SK-N-SH treated with all-trans-retinoic acid at 6 μM for 48 hours (cell line): Measurements from ENCODE around the gene LRMDA.

ENCODE experiments used
- ATAC-seq: fragments of 200-7000 bp; cut with Tn5 transposase; 3 replicates; pipeline ENCODE4 v1.9.1; 2020; ENCODE audit warnings: mild to moderate bottlenecking, moderate library complexity
- ARNTL ChIP-seq: fragments of 450-650 bp; formaldehyde crosslinking; IDR thresholded peaks from 2 replicates; pipeline ENCODE4 v1.5.0; 2020; ENCODE audit warnings: low read depth, mild to moderate bottlenecking, moderate library complexity, borderline replicate concordance
- BACH2 ChIP-seq: fragments of 250-450 bp; sonication (Bioruptor Pico); IDR thresholded peaks from 2 replicates; pipeline ENCODE4 v1.9.0; 2021; ENCODE audit warnings: mild to moderate bottlenecking, borderline replicate concordance
- CSDC2 ChIP-seq: fragments of 250-450 bp; sonication (Bioruptor Pico); IDR thresholded peaks from 2 replicates; pipeline ENCODE4 v1.5.0; 2020; ENCODE audit warnings: mild to moderate bottlenecking, moderate library complexity
- ESRRG ChIP-seq: fragments of 250-450 bp; sonication (Bioruptor Pico); IDR thresholded peaks from 2 replicates; pipeline ENCODE4 v1.6.1; 2021; ENCODE audit warnings: mild to moderate bottlenecking
- GLIS3 ChIP-seq: fragments of 250-450 bp; sonication (Bioruptor Pico); IDR thresholded peaks from 2 replicates; pipeline ENCODE4 v1.5.0; 2020; ENCODE audit warnings: mild to moderate bottlenecking, moderate library complexity
- ISL1 ChIP-seq: fragments of 250-450 bp; sonication (Bioruptor Pico); IDR thresholded peaks from 2 replicates; pipeline ENCODE4 v2.1.2; 2022; ENCODE audit warnings: mild to moderate bottlenecking, moderate library complexity
- OSR1 ChIP-seq: fragments of 250-450 bp; sonication (Bioruptor Pico); IDR thresholded peaks from 2 replicates; pipeline ENCODE4 v1.8.0; 2022; ENCODE audit warnings: moderate library complexity, mild to moderate bottlenecking, inconsistent platforms
- PPARA ChIP-seq: fragments of 250-450 bp; sonication (Bioruptor Pico); IDR thresholded peaks from 2 replicates; pipeline ENCODE4 v1.5.0; 2020; ENCODE audit warnings: mild to moderate bottlenecking, borderline replicate concordance
- RARB ChIP-seq: fragments of 250-450 bp; sonication (Bioruptor Pico); IDR thresholded peaks from 2 replicates; pipeline ENCODE4 v1.8.0; 2021; ENCODE audit warnings: mild to moderate bottlenecking, moderate library complexity
- SNAI2 ChIP-seq: fragments of 250-450 bp; sonication (Bioruptor Pico); IDR thresholded peaks from 2 replicates; pipeline ENCODE4 v1.5.0; 2020; ENCODE audit warnings: mild to moderate bottlenecking, moderate library complexity
- TCF4 ChIP-seq: fragments of 250-450 bp; sonication (Bioruptor Pico); IDR thresholded peaks from 2 replicates; pipeline ENCODE4 v1.8.0; 2021; ENCODE audit warnings: mild to moderate bottlenecking, moderate library complexity, borderline replicate concordance
- TOX ChIP-seq: fragments of 250-450 bp; sonication (Bioruptor Pico); IDR thresholded peaks from 2 replicates; pipeline ENCODE4 v1.8.0; 2021; ENCODE audit warnings: mild to moderate bottlenecking, moderate library complexity, borderline replicate concordance
- ZC3H10 ChIP-seq: fragments of 250-450 bp; sonication (Bioruptor Pico); IDR thresholded peaks from 2 replicates; pipeline ENCODE4 v1.5.1; 2021; ENCODE audit warnings: mild to moderate bottlenecking, moderate library complexity
- ZFP30 ChIP-seq: fragments of 450-650 bp; formaldehyde crosslinking; IDR thresholded peaks from 2 replicates; pipeline ENCODE4 v1.5.0; 2022; ENCODE audit warnings: mild to moderate bottlenecking, moderate library complexity
- ZNF565 ChIP-seq: fragments of 450-650 bp; formaldehyde crosslinking; conservative IDR thresholded peaks from 2 replicates; pipeline ENCODE4 v1.5.0; 2020; ENCODE audit warnings: low read depth, mild to moderate bottlenecking, moderate library complexity
- ZNF70 ChIP-seq: fragments of 450-650 bp; formaldehyde crosslinking; IDR thresholded peaks from 2 replicates; pipeline ENCODE4 v1.5.0; 2020; ENCODE audit warnings: mild to moderate bottlenecking, moderate library complexity
- ZNF8 ChIP-seq: fragments of 450-650 bp; formaldehyde crosslinking; IDR thresholded peaks from 2 replicates; pipeline ENCODE4 v1.5.0; 2020; ENCODE audit warnings: mild to moderate bottlenecking, moderate library complexity
- TF ChIP-seq, protein P1 (sequence below): fragments of 250-450 bp; sonication (Bioruptor Pico); IDR thresholded peaks from 2 replicates; pipeline ENCODE4 v1.5.0; 2020; ENCODE audit warnings: mild to moderate bottlenecking, moderate library complexity
- TF ChIP-seq, protein P2 (sequence below): fragments of 250-450 bp; sonication (Bioruptor Pico); IDR thresholded peaks from 2 replicates; pipeline ENCODE4 v1.8.0; 2020; ENCODE audit warnings: mild to moderate bottlenecking, moderate library complexity, borderline replicate concordance
- TF ChIP-seq, protein P3 (sequence below): fragments of 250-450 bp; sonication (Bioruptor Pico); IDR thresholded peaks from 2 replicates; pipeline ENCODE4 v1.8.0; 2021; ENCODE audit warnings: low read depth, mild to moderate bottlenecking, moderate library complexity, borderline replicate concordance

The LRMDA gene

DNA sequence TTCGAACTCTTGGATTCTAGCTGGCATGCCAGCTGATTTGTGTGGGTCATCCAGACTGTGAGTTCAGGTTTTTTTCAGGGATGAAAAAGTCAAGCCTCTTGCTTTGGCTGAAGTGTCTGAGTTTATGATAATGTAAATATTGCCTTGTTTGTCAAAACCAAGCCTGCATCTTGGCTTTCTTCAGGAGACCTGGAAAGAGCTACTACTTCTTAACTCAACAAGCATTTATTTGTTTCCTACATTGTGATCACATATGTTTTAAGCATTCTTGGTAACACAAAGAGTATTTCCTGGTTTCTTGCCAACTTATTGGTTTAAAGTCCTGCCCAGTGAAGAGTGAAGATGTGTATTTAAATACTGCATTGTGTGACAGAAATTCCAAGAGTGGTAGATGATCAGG, 407.1 kb downstream of the LRMDA start (continued):
- no peak for TF ChIP-seq RARB (CRISPR knock-in tag)
- TF ChIP-seq, all 23 proteins: peak for 0

DNA sequence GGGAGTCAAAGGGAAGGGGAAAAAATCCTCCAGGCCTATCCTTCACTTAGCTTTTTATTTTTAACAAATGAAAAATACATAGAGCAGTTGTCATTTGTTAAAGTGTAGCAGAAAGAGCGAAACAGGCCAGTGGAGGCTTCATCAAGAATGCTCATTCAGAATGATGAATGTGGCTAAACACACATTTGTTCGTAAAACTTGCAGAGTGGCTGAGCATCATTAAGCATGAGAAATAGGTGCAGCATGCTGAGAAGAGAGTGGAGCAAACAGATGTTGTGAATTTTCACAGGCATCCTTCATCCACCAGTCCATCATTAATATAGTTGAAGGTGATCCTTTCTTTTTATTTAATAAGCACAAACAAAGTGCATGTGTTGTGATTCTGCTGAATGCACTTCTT, 407.6 kb downstream of the LRMDA start:
- TF ChIP-seq, protein P1, sequence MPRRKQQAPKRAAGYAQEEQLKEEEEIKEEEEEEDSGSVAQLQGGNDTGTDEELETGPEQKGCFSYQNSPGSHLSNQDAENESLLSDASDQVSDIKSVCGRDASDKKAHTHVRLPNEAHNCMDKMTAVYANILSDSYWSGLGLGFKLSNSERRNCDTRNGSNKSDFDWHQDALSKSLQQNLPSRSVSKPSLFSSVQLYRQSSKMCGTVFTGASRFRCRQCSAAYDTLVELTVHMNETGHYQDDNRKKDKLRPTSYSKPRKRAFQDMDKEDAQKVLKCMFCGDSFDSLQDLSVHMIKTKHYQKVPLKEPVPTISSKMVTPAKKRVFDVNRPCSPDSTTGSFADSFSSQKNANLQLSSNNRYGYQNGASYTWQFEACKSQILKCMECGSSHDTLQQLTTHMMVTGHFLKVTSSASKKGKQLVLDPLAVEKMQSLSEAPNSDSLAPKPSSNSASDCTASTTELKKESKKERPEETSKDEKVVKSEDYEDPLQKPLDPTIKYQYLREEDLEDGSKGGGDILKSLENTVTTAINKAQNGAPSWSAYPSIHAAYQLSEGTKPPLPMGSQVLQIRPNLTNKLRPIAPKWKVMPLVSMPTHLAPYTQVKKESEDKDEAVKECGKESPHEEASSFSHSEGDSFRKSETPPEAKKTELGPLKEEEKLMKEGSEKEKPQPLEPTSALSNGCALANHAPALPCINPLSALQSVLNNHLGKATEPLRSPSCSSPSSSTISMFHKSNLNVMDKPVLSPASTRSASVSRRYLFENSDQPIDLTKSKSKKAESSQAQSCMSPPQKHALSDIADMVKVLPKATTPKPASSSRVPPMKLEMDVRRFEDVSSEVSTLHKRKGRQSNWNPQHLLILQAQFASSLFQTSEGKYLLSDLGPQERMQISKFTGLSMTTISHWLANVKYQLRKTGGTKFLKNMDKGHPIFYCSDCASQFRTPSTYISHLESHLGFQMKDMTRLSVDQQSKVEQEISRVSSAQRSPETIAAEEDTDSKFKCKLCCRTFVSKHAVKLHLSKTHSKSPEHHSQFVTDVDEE (CRISPR knock-in tag) = no peak
- TF ChIP-seq RARB (CRISPR knock-in tag) (no peak), GLIS3 (CRISPR knock-in tag) (no peak), ZNF8 (CRISPR knock-in tag) (no peak), ISL1 (CRISPR knock-in tag) (no peak), ESRRG (CRISPR knock-in tag) (no peak), TCF4 (CRISPR knock-in tag) (no peak), SNAI2 (no peak), ARNTL (no peak), TOX (CRISPR knock-in tag) (no peak), OSR1 (no peak)
- TF ChIP-seq, protein P2, sequence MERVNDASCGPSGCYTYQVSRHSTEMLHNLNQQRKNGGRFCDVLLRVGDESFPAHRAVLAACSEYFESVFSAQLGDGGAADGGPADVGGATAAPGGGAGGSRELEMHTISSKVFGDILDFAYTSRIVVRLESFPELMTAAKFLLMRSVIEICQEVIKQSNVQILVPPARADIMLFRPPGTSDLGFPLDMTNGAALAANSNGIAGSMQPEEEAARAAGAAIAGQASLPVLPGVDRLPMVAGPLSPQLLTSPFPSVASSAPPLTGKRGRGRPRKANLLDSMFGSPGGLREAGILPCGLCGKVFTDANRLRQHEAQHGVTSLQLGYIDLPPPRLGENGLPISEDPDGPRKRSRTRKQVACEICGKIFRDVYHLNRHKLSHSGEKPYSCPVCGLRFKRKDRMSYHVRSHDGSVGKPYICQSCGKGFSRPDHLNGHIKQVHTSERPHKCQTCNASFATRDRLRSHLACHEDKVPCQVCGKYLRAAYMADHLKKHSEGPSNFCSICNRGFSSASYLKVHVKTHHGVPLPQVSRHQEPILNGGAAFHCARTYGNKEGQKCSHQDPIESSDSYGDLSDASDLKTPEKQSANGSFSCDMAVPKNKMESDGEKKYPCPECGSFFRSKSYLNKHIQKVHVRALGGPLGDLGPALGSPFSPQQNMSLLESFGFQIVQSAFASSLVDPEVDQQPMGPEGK = no peak
- TF ChIP-seq, protein P3, sequence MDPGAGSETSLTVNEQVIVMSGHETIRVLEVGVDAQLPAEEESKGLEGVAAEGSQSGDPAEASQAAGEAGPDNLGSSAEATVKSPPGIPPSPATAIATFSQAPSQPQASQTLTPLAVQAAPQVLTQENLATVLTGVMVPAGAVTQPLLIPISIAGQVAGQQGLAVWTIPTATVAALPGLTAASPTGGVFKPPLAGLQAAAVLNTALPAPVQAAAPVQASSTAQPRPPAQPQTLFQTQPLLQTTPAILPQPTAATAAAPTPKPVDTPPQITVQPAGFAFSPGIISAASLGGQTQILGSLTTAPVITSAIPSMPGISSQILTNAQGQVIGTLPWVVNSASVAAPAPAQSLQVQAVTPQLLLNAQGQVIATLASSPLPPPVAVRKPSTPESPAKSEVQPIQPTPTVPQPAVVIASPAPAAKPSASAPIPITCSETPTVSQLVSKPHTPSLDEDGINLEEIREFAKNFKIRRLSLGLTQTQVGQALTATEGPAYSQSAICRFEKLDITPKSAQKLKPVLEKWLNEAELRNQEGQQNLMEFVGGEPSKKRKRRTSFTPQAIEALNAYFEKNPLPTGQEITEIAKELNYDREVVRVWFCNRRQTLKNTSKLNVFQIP (CRISPR knock-in tag) = no peak
- TF ChIP-seq, all 23 proteins: peak for 0
- ATAC-seq = no peak

DNA sequence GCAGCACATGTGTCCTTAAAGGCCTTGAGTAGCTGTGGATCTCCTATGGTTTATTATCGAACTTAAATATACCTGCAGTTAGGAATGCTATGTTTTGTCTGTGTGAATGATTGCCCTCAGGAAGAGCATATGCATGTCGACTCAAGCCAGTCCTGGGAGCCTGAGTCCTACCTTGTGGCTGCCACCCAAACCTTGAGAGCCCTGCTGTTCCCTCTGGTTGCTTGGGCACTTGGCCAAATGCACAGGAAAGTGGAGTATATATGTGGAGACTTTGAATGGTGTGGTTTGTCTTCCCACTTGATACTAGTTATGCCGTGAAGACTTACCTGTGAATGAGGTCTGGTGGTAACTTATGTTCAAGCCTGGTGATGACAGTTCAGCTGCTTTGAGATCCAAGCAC, 409.8 kb downstream of the LRMDA start:
- ATAC-seq = no peak
- TF ChIP-seq OSR1 (no peak), ZNF70 (no peak), CSDC2 (CRISPR knock-in tag) (no peak), TCF4 (CRISPR knock-in tag) (no peak), TOX (CRISPR knock-in tag) (no peak), BACH2 (no peak), ZC3H10 (no peak), ISL1 (CRISPR knock-in tag) (no peak), ARNTL (no peak), GLIS3 (CRISPR knock-in tag) (no peak), RARB (CRISPR knock-in tag) (no peak), SNAI2 (no peak), PPARA (no peak)
- TF ChIP-seq, protein P2 = no peak
- TF ChIP-seq, all 23 proteins: peak for 0

DNA sequence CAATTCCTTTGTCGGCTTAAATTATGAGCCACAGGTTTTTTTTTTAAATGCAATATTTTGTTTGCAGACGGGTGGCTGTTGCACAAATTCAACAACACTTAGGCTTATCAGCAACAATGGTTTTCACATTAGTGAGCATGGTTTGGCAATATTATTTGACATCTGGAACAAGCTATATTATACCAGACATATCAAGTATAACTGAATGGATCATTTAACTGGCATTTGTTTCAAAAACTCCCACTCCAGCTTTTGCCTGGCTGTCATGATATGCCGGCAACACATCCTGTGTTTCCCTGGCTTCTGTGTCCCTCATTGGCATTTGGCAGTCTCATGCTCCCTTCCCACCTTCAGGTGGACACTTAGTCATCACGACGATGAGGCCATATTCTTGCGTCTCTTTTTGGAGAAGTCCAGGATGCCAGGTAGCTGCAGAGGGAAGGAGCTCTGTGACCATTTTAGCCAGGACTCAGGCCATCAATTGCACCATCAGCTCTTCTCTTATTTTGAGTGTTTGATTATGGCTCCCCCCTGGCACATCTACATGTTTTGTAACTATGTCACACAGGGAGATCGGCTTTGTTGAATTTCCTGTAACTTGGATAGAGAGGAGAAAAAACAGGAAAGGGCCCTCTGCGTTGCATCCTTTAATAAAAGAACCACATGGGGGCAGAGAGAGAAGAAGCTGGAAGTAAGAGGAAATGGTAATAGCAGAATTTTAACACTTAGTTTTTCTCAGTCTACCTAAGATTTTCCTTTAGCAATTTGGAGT, 413.9 kb downstream of the LRMDA start:
- no peak for ATAC-seq
- no peak for TF ChIP-seq ZNF565
- TF ChIP-seq ISL1 (CRISPR knock-in tag) = no peak
- TF ChIP-seq, protein P3 (CRISPR knock-in tag) = no peak
- no peak for TF ChIP-seq ARNTL
- TF ChIP-seq BACH2 = no peak
- no peak for TF ChIP-seq TOX (CRISPR knock-in tag)
- TF ChIP-seq, protein P1 (CRISPR knock-in tag) = no peak
- TF ChIP-seq PPARA = no peak
- TF ChIP-seq ESRRG (CRISPR knock-in tag) = no peak
- TF ChIP-seq ZNF70 = no peak
- TF ChIP-seq RARB (CRISPR knock-in tag) = no peak
- TF ChIP-seq ZFP30 (CRISPR knock-in tag) = no peak
- TF ChIP-seq TCF4 (CRISPR knock-in tag) = no peak
- no peak for TF ChIP-seq ZNF8 (CRISPR knock-in tag)
